Kidney (tissue), 14 donors: ENCODE measurements around the gene DPCD. TPM values are rescaled to one million over a fixed set of nuclear protein-coding genes. Genes with fewer than 3 reads are reported as not detected.

Source experiments
- DNase-seq, 5 donors: peaks; one replicate each; pipeline ENCODE4 v3.0.0-alpha.2; 2013 to 2020
- FAIRE-seq: peaks from 2 replicates; lab custom pipeline; 2012; peaks lifted over from hg19 to GRCh38; lab: Jason Lieb, UNC
- H3K27ac ChIP-seq, 2 donors: one replicate each; pipeline ENCODE4 v1.7.0; 2013; ENCODE audit warnings: low read depth in 2 of 2, low read length in 2 of 2, inconsistent platforms in 1 of 2
- H3K27me3 ChIP-seq: one replicate; pipeline ENCODE4 v1.7.1; 2013; ENCODE audit warnings: low read length, inconsistent platforms; ENCODE audit not compliant: control insufficient read depth, insufficient read depth
- H3K36me3 ChIP-seq, 3 donors: one replicate each; pipeline versions ENCODE4 v1.7.0 to v1.7.1; 2013; ENCODE audit warnings: low read length in 3 of 3, control low read depth in 1 of 3, inconsistent platforms in 1 of 3; ENCODE audit not compliant: insufficient read depth in 3 of 3, control insufficient read depth in 2 of 3
- H3K4me1 ChIP-seq, 3 donors: one replicate each; pipeline versions ENCODE4 v1.7.0 to v1.7.1; 2013; ENCODE audit warnings: low read length in 3 of 3, inconsistent platforms in 1 of 3, low read depth in 1 of 3; ENCODE audit not compliant: control insufficient read depth in 2 of 3, insufficient read depth in 2 of 3
- H3K4me3 ChIP-seq, 3 donors: one replicate each; pipeline versions ENCODE4 v1.7.0 to v1.8.1; 2013; ENCODE audit warnings: low read length in 3 of 3, control low read depth in 1 of 3, inconsistent platforms in 1 of 3
- H3K9ac ChIP-seq, 3 donors: one replicate each; pipeline versions ENCODE4 v1.7.0 to v1.7.1; 2013; ENCODE audit warnings: low read length in 3 of 3, control low read depth in 1 of 3, inconsistent platforms in 1 of 3
- H3K9me3 ChIP-seq, 3 donors: one replicate each; pipeline versions ENCODE4 v1.7.0 to v1.7.1; 2013; ENCODE audit warnings: low read length in 3 of 3, control low read depth in 1 of 3, inconsistent platforms in 1 of 3; ENCODE audit not compliant: control insufficient read depth in 2 of 3, insufficient read depth in 1 of 3
- CTCF ChIP-seq: IDR thresholded peaks from 3 replicates; pipeline ENCODE4 v1.5.1; 2012; ENCODE audit warnings: mild to moderate bottlenecking, moderate library complexity, borderline replicate concordance; ENCODE audit not compliant: insufficient read depth; ENCODE audit errors: extremely low read depth
- intact Hi-C: fragments of 100-400 bp; cut with DNase I; formaldehyde crosslinking; loops from one replicate; pipeline ENCODE4 v1.11.1; 2022
- polyA plus RNA-seq: library from polyadenylated mRNA; stranded (reverse); fragments of 350-450 nt; fragmentation: Illumina TruSeq; extraction: RNeasy Lipid Tissue Mini Kit (QIAGEN cat#74804); gene quantifications from one replicate; pipeline ENCODE4 v1.2.3, GENCODE V29; 2014; ENCODE audit warnings: low read depth, low replicate concordance; ENCODE audit not compliant: insufficient read depth
- total RNA-seq: library from RNA; stranded (reverse); fragmentation: NEBNext Ultra II Directional; extraction: Animal tissue kit (Norgen Biotek cat#: 25700); gene quantifications from one replicate; pipeline ENCODE4 v1.2.1, GENCODE V29; 2021
- donor health status: control.
- donor health status: control.
- donor health status: control.
- donor health status: control.
- donor health status: control.
- donor health status: DM: yes; HTN: yes; CAD: no.
- donor health status: Normal renal cell carcinoma (clear cell type).

DPCD gene
- total and polyA plus RNA-seq, 2 donors from 2014 or later = 26.4 to 63.1 TPM

- Histone ChIP-seq H3K9me3 (no peaks in the 10 kb centered on the region), H3K9ac (no peak overlapping the region), H3K27ac (no peak overlapping the region), H3K36me3 (no peaks in the 10 kb centered on the region), H3K4me3 (no peak overlapping the region), H3K4me1 (peaks cover 0 to 7% (median 0%) of the 10 kb centered on the region in 3 donors), H3K27me3 (peaks cover 4% of the 10 kb centered on the region)
- TF ChIP-seq CTCF = no peak
- no peak for FAIRE-seq
- peak in 1 of 5 donors; percentile 4 for DNase-seq
- intact Hi-C loops = loop anchor here (10.0 kb wide), 1 partner anchor 349 kb away; no protein-coding TSS in a partner anchor
These were observed 24.6 kb upstream of the DPCD start for GRCh38 chr10:101563497-101564040.

- intact Hi-C loops = loop anchor here (10.0 kb wide), 1 partner anchor 350 kb away; no protein-coding TSS in a partner anchor
- peak in 2 of 5 donors; percentile 8 to 54 for DNase-seq
- FAIRE-seq = no peak
- Histone ChIP-seq H3K9me3 (no peaks in the 10 kb centered on the region), H3K9ac (no peak overlapping the region), H3K36me3 (no peaks in the 10 kb centered on the region), H3K4me3 (no peak overlapping the region), H3K27me3 (peaks cover 4% of the 10 kb centered on the region), H3K4me1 (peaks cover 0 to 7% (median under 1%) of the 10 kb centered on the region in 3 donors), H3K27ac (no peak overlapping the region)
- no peak for TF ChIP-seq CTCF
These were observed 23.6 kb upstream of the DPCD start for GRCh38 chr10:101564490-101564991.

GRCh38 chr10:101565370-101565900, 22.7 kb upstream of the DPCD start:
- Histone ChIP-seq H3K9ac (no peak overlapping the region), H3K4me3 (no peak overlapping the region), H3K27me3 (peaks cover 4% of the 10 kb centered on the region), H3K27ac (no peak overlapping the region), H3K4me1 (peaks cover 0 to 13% (median 6%) of the 10 kb centered on the region in 3 donors), H3K36me3 (no peaks in the 10 kb centered on the region), H3K9me3 (no peaks in the 10 kb centered on the region)
- intact Hi-C loops = loop anchor here (10.0 kb wide), 1 partner anchor 351 kb away; no protein-coding TSS in a partner anchor
- TF ChIP-seq CTCF = no peak
- DNase-seq (peak in 1 of 5 donors; percentile 6), FAIRE-seq (no peak)
